HG03442 (cell line): ENCODE data around the gene PCGF1.
A peak's percentile ranks its signal among the peaks of the same experiment; 100 is the strongest.
"Not testable (repeated sequence)": the region's sequence is repeated elsewhere in the genome, so short reads cannot be mapped to it uniquely, and the experiment has no call there.

Source experiments
- ATAC-seq: cut with Tn5 transposase; IDR thresholded peaks from one replicate; pipeline ENCODE4 v1.9.1; 2021; ENCODE audit warnings: mild to moderate bottlenecking, moderate library complexity; ENCODE audit not compliant: unreplicated experiment

The PCGF1 gene

DNA sequence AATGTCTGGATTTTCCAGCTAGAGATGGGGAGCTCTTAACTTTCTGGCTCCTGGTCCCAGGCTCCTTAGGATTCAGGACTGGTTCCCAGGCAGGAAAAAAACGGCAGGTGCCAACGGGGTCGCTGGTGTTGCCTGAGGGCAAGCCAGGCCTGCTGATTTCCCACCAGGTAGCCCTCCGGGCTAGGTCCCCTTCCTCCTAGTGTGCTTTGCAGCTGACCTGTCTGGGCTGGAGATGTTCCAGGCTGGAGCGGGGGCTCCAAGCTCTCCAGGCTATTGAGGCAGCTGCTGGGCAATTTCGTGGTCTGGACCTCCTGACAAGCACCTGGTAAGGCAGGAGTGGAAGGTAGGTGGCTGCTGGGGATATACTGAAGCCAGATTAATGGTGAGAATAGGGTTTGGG is 33.0 kb downstream of the PCGF1 start:
- no peak for ATAC-seq

DNA sequence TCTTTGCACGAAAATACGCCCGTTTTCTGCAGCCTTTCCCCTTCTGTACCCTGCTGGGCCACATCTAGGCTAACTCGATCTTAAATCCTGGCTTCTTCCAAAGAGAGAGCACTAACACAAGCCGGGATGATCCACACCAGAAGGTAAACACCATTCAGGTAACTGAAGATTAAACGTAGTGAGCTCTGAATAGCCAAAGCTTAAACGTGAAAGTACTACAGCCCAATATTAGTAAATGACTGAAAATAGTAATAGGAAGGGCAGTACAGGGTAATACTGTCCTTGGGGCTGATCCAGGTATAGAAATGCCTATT is 34.6 kb downstream of the PCGF1 start:
- peak; percentile 4 for ATAC-seq

DNA sequence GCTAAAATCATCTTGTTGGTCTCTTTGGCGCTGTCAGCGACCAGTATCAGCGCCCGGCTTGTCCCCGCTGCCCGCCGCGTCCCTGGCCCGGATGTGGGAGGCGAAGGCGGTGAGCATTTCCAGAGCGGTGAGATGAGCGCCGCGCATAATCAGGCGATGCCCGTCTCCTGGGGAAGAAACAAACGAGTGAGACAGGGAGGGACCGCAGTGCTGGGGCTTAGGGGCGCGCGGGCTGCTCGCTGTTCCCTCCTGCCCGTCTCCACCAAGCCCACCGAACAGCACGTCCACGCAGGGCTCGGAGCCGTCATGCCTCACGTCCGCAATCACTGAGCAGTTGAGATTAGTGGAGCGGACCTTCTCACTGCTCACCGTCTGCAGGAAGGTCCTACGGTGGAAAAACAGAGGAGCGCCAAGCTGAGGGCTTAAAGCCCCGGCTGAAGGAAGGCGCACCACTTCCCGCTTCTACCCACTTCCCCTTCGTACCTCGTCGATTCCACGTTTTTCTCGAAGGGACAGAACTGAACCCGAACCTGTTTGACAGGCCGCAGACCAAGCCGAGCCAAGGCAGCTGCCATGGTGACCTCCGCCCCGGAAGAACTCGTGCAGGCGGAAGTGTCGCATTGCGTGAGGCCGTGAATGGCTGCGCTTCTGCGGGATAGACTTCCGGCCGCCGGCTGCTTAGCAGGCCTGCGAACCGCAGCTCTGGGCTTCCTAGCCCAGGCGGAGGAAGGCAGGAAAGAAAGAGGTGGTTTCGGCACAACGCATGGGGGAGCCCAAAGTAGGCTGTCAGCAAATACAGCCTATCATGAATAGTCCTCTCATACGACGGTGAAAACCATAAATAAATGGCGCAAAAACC is 35.2 kb downstream of the PCGF1 start, which contains the start of gene MRPL53:
MRPL53 (minus strand) TSS at position 595 of the 859 bp plus-strand sequence; CDS start at position 575, 20 bp downstream.
- peak; percentile 79 for ATAC-seq

DNA sequence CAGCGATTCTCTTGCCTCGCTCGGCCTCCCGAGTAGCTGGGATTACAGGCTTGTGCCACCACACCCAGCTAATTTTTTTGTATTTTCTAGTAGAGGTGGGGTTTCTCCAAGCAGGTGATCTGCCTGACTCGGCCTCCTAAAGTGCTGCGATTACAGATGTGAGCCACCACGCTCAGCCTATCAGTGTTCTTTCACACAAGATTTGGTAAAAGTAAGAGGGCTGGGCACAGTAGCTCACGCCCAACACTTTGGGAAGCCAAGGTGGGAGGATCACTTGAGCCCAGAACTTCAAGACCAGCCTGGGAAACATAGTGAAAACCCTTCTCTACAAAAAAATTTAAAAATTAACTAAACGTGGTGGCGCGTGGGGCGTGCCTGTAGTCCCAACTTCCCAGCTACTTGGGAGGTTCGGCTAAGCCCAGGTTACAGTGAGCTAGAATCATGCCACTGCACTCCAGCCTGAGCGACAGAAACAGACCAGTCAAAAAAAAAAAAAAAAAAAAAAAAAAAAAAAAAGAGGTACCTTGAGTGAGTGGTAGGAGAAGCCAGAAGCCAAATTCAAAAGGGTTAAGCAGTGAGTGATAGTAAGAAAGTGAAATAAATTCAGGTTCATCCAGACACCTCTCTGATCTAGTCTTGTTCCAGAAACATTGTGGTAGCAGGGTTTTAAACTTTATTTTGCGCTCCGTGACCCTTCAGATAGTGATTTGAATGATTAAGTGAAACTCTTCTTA is 36.0 kb downstream of the PCGF1 start:
- no peak for ATAC-seq

DNA sequence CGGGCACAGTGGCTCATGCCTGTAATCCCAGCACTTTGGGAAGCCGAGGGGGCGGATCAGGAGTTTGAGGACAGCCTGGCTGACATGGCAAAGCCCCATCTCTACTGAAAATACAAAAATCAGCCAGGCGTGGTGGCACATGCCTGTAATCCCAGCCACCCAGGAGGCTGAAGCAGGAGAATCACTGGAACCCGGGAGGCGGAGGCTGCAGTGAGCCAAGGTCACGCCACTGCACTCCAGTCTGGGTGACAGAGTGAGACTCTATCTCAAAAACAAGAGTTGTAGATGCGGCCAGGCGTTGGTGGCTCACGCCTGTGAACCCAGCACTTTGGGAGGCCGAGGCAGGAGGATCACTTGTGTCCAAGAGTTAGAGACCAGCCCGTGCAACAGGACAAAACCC is 36.8 kb downstream of the PCGF1 start:
- not testable (repeated sequence) for ATAC-seq

DNA sequence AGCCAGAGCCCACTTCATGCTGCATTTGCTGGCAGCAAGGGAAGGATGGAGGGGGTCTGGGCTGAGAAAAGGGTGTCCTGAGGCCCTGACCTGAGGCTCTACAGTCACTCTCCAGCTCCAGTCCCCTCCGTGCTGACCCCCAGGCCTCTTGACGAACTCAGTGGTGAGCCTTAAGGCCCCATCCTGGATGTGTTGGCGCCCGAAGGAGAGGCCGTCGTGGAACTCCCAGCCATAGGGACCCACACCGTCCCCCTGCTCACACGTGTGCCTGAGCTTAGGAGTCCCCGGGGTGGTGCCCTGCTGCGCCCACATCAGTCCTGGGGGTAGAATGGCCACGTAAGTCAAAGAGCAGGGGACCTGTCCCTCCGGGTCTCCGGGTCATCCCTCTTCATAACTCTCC is 43.1 kb downstream of the PCGF1 start:
- ATAC-seq, result no peak

DNA sequence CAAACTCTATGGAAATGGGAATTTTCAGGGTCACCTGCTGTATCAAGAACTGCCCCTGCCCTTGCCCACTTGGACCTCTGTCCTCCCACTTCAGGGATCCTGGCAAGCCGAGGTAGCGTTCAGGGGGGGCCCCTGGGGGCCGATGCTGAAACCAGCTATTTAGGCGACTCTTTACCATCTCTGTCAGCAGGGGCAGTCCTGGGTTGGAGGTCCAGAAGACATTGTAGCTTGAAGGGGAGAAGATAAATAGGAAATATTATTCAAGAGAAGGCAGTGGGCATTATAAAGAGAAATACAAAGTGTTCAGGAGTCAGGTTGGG is 44.7 kb downstream of the PCGF1 start:
- ATAC-seq, result no peak

DNA sequence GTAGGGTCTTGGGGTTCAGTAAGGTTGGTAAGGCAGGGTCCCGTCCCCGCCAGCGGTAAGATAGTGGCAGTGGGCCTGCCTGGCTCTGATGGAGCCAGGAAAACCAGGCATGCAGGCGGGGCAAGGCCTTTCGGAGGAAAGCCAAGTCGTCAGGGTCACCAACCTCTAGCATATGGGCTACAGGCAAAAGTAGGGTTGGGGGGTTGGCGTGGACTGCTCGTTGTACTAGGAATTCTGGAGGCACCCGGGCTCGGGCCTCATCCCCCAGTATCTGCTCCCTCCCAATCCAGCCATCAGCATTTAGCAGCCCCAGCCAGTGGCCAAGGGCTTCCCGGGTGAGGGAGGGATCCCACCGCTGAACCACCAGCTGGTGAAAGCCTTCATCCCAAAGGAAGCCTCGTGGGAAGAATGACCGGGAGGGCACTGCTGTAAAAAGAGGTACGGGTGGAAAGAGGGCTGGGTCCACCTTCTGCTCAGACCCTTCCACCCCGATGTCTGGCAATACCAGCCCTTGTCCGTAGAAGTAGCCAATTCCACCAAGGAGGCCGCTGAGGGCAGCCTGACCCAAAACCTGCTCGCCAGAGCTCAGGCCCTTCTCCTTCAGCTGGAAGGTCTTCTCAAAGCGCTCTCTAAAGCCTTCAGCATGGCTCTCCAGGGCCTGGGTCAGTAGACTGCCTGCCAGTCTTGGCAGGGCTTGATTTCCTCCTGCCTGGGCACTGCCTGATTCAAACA is 45.3 kb downstream of the PCGF1 start:
- no peak for ATAC-seq

DNA sequence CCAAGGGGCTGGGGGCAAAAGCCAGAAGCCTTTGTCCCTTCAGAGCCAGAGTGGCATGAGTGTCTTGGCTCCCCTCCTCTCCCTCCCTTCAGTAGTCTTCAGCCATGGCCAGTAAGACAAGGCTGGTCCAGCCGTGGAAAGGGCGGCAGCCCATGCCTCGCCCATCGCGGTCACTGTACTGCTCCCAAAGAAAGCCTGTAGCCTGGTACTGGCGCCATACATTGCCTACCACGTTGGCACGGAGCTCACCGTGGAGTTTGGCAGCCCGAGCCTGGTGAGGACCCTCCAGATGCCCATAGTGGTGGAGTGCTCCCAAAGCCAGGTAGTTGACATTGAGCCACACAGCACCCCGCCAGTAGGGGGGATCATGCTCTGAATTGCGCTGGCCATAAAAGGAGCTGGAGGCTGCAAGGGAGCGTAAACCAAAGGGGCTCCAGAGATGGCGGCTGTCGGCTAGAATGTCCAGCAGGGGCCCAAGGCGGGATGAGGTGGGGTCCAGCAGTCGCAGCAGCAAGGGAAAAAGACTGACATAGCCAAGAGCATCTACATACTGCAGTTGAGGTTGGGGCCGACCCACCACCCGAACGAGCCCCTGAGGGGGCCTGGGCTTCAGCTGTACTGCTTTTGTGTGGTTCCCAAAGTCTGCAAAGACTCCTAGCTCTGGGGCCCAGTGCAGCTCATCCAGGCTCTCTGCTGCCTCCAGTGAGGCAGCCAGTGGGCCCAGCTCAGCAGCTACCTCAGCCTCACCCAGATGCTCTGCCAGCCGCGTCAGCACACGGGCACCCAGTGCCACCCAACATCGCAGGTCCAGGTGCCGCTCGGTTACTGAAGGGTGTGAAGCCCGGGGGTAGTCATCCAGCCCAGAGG is 46.1 kb downstream of the PCGF1 start:
- no peak for ATAC-seq

DNA sequence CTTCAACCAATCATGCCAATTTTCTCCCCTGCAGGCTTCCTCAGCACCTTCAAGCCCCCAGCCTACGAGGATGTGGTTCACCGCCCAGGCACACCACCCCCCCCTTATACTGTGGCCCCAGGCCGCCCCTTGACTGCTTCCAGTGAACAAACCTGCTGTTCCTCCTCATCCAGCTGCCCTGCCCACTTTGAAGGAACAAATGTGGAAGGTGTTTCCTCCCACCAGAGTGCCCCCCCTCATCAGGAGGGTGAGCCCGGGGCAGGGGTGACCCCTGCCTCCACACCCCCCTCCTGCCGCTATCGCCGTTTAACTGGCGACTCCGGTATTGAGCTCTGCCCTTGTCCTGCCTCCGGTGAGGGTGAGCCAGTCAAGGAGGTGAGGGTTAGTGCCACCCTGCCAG is 47.3 kb downstream of the PCGF1 start:
- not testable (repeated sequence) for ATAC-seq

DNA sequence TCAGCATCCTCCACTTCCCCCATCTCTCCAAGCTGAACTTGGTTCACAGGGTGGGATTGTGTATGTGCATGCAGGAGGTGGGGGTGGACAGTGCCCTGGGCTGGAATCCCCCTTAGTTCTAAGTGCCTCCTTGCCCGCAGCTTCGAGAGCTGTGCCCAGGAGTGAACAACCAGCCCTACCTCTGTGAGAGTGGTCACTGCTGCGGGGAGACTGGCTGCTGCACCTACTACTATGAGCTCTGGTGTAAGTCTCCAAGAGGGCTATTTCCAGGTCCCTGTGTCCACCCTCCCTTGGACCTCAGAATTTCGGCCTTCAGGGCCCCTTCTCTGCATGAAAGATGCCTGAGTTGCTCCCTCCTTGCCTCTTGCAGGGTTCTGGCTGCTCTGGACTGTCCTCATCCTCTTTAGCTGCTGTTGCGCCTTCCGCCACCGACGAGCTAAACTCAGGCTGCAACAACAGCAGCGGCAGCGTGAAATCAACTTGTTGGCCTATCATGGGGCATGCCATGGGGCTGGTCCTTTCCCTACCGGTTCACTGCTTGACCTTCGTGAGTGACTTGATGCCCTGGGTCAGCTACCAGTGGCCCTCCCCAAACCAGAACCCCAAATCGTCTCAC is 47.9 kb downstream of the PCGF1 start:
- ATAC-seq, result not testable (repeated sequence)

DNA sequence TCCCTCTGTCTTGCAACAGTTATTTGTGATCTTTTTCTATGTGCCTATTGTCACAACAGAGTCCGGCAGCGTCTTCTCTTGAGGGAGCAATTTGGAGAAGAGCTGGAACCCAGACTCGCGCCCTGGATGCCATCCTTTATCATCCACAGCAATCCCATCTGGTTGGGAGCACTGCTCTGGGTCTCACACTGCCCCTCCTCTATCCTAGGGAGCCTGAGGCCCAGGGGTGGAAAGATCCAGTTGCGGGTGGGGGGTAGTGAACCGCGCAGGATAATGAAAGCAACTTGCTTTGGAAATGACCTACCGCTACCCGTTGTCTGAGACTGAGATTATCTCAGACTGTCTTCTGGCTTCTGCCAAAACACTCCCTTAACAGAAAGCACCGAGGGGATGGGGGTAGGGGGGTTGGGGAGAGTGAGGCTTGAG is 48.5 kb downstream of the PCGF1 start:
- no peak for ATAC-seq

DNA sequence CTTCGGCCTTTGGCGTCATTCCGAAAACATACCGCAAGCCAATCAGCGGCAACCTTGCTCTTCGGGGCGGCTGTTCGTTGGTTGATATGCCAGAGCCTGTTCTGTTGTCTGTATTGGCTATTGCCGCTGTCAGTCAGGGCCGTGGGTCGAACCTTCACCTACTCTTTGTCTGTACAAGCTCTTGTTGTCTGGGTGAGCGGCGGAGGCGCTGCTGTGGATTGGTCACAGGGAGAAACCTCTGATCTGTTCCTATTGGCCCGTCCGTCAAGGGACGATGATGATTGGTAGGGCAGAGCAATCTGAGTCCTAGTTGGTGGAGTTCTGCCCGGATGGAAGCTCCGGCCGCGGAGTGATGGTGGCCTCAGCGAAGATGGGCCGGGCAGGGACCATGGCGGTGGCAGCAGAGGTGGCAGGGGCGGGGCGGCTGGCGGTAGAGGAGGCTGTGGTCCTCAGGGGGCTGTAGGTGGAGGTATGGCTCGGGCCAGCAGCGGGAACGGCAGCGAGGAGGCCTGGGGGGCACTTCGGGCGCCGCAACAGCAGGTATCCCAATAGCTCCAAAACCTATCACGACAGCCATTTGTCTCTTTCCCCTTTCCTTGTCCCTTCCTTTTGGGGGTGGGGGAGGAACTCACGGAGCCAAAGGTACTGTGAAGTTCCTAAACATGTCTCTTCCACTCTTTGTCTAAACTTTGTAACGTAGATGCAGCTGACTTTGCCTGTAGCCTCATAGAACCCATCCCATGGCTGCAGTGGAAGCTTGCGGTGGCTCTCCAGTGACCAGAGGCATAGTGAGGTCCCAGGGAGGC is 49.2 kb downstream of the PCGF1 start, which contains the start of gene WBP1:
WBP1 (plus strand) TSS at position 307 of the 806 bp plus-strand sequence; CDS start at position 472, 165 bp downstream.
- peak; percentile 80 for ATAC-seq

DNA sequence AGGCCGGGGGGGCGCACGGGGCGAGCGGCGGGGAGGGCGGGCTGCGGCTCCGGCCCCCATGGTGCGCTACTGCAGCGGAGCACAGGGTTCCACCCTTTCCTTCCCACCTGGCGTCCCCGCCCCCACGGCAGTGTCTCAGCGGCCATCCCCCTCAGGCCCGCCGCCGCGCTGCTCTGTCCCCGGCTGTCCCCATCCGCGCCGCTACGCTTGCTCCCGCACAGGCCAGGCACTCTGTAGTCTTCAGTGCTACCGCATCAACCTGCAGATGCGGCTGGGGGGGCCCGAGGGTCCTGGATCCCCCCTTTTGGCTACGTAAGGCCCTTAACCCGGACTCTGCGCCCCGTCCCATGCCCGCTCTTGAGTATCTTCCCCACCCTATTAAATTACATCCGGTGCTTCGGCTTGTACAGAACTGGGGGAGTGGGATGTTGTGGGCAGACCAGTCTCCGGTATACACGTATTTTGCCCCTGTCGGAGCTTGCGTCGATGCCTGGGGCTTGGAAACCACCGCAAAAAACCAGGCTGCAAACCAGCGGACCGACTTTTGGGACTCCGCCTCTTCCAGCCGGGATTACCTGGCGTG is 49.9 kb downstream of the PCGF1 start:
- peak; percentile 25 for ATAC-seq

DNA sequence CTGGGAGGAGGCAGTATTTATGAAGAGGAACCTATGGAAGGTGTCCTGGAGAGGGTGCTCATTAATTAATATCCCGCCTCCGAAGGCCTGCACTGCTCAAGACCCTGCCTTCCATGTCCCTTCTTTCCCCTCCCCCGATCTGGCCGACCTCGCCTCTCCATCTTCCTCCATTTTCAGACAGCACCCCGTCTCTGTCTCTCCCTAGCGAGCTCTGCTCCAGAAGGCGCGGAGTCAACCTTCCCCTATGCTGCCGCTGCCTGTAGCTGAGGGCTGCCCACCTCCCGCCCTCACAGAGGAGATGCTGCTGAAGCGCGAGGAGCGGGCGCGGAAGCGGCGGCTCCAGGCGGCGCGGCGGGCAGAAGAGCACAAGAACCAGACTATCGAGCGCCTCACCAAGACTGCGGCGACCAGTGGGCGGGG is 50.4 kb downstream of the PCGF1 start:
- no peak for ATAC-seq
